HepG2 (cell line): ENCODE data around the gene OGFR. TPM values are rescaled to one million over a fixed set of nuclear protein-coding genes. Genes with fewer than 3 reads are reported as not detected.
A peak's percentile ranks its signal among the peaks of the same experiment; 100 is the strongest.

Experiments
- ARID4A ChIP-seq: sonication (generic); formaldehyde crosslinking; IDR thresholded peaks from 2 replicates; pipeline ENCODE4 v1.5.0; 2020; ENCODE audit warnings: mild to moderate bottlenecking, missing genetic modification reagents, borderline replicate concordance
- ATF4 ChIP-seq, 2 experiments: fragments of 450-650 bp in 1 of 2; sonication (generic) in 1 of 2; formaldehyde crosslinking; IDR thresholded peaks; 2 replicates each; pipeline versions ENCODE4 v1.5.0 to v1.8.0; 2020 to 2022; ENCODE audit warnings: mild to moderate bottlenecking in 1 of 2, missing genetic modification reagents in 1 of 2
- CREBL2 ChIP-seq: sonication (generic); formaldehyde crosslinking; IDR thresholded peaks from 2 replicates; pipeline ENCODE4 v1.8.1; 2023; ENCODE audit warnings: missing genetic modification reagents, mild to moderate bottlenecking, borderline replicate concordance
- FLYWCH1 ChIP-seq: sonication (generic); formaldehyde crosslinking; IDR thresholded peaks from 2 replicates; pipeline ENCODE4 v1.8.1; 2023; ENCODE audit warnings: mild to moderate bottlenecking, missing genetic modification reagents
- FOXO4 ChIP-seq: sonication (generic); formaldehyde crosslinking; conservative IDR thresholded peaks from 2 replicates; pipeline ENCODE4 v1.8.1; 2023; ENCODE audit warnings: missing genetic modification reagents
- FOXP1 ChIP-seq, 2 experiments: fragments of 450-650 bp in 1 of 2; IDR thresholded peaks; 2 replicates each; pipeline ENCODE4 v1.6.1; 2017 to 2018; ENCODE audit warnings: antibody characterized with exemption in 1 of 2
- GATA4 ChIP-seq: sonication (generic); IDR thresholded peaks from 2 replicates; pipeline ENCODE4 v1.6.1; 2016; ENCODE audit warnings: antibody characterized with exemption, low read depth, borderline replicate concordance
- HES4 ChIP-seq: sonication (generic); formaldehyde crosslinking; IDR thresholded peaks from 2 replicates; pipeline ENCODE4 v1.9.0; 2021; ENCODE audit warnings: mild to moderate bottlenecking, missing genetic modification reagents, borderline replicate concordance
- HOXA5 ChIP-seq: sonication (generic); formaldehyde crosslinking; IDR thresholded peaks from 2 replicates; pipeline ENCODE4 v1.4.0; 2020; ENCODE audit warnings: missing genetic modification reagents
- KAT2B ChIP-seq: fragments of 150-350 bp; IDR thresholded peaks from 2 replicates; pipeline ENCODE4 v1.6.1; 2014; ENCODE audit warnings: low read depth, low read length, borderline replicate concordance
- MAFF ChIP-seq: IDR thresholded peaks from 2 replicates; pipeline ENCODE4 v1.6.1; 2011; ENCODE audit warnings: low read depth, low read length, improper control_type of control experiment
- MLX ChIP-seq: IDR thresholded peaks from 2 replicates; pipeline ENCODE4 v1.6.1; 2016
- PHF20 ChIP-seq: sonication (generic); formaldehyde crosslinking; IDR thresholded peaks from 2 replicates; pipeline ENCODE4 v1.5.0; 2020; ENCODE audit warnings: mild to moderate bottlenecking, missing genetic modification reagents
- RBM39 ChIP-seq: fragments of 200-400 bp; formaldehyde crosslinking; IDR thresholded peaks from one replicate; pipeline ENCODE4 v1.6.1; 2018; ENCODE audit warnings: antibody characterized with exemption, mild to moderate bottlenecking, low read depth, low read length; ENCODE audit not compliant: poor library complexity, severe bottlenecking
- TBP ChIP-seq: sonication (generic); formaldehyde crosslinking; IDR thresholded peaks from 2 replicates; pipeline ENCODE4 v1.5.0; 2020; ENCODE audit warnings: missing genetic modification reagents
- TOPORS ChIP-seq: sonication (generic); formaldehyde crosslinking; IDR thresholded peaks from 2 replicates; pipeline ENCODE4 v1.8.0; 2023; ENCODE audit warnings: mild to moderate bottlenecking, missing genetic modification reagents
- TRIM24 ChIP-seq: sonication (generic); formaldehyde crosslinking; IDR thresholded peaks from 2 replicates; pipeline ENCODE4 v1.8.0; 2022; ENCODE audit warnings: mild to moderate bottlenecking, missing genetic modification reagents
- ZKSCAN1 ChIP-seq: fragments of 150-350 bp; IDR thresholded peaks from 2 replicates; pipeline ENCODE4 v1.6.1; 2014; ENCODE audit warnings: low read length
- ZNF17 ChIP-seq: sonication (generic); formaldehyde crosslinking; IDR thresholded peaks from 2 replicates; pipeline ENCODE4 v1.5.0; 2020; ENCODE audit warnings: mild to moderate bottlenecking, missing genetic modification reagents
- ZNF260 ChIP-seq: sonication (generic); formaldehyde crosslinking; IDR thresholded peaks from 2 replicates; pipeline ENCODE4 v1.4.0; 2020; ENCODE audit warnings: missing genetic modification reagents, low read depth, mild to moderate bottlenecking, borderline replicate concordance
- ZNF441 ChIP-seq: sonication (generic); formaldehyde crosslinking; IDR thresholded peaks from 2 replicates; pipeline ENCODE4 v1.7.0; 2021; ENCODE audit warnings: missing genetic modification reagents, borderline replicate concordance
- ZNF792 ChIP-seq: IDR thresholded peaks from 2 replicates; pipeline ENCODE4 v1.6.1; 2016
- polyA plus RNA-seq, 8 experiments: library from polyadenylated mRNA; depleted of rRNA in 3 of 8; stranded (reverse) in 7 of 8; unstranded in 1 of 8; fragments of >200 nt; fragmentation: Illumina TruSeq in 4 of 8; extraction: Trizol in 4 of 8; gene quantifications; 2 replicates each; pipeline versions ENCODE4 v1.2.1 to v1.2.3, GENCODE V29; 2011 to 2016; ENCODE audit warnings: low read depth in 4 of 8, missing spikeins in 1 of 8, mixed read lengths in 1 of 8; ENCODE audit not compliant: insufficient read depth in 1 of 8
- total RNA-seq, 5 experiments: library from RNA; depleted of rRNA; stranded (reverse); fragments of >200 nt; fragmentation: Illumina TruSeq; extraction: Trizol; gene quantifications; 2 replicates each; pipeline ENCODE4 v1.2.3, GENCODE V29; 2016; ENCODE audit warnings: low read depth in 1 of 5

Gene OGFR
- total and polyA plus RNA-seq, 2 of the 13 experiments (the other 11 are each of a cell fraction or from before 2014, with no cell fraction given): 47.7 to 81.8 TPM

- no peak for TF ChIP-seq FOXO4
- peak; percentile 87; the same call in 1 of the 2 replicates for TF ChIP-seq ZNF441 (CRISPR knock-in tag)
- TF ChIP-seq GATA4: no peak
- TF ChIP-seq ZKSCAN1: no peak
- TF ChIP-seq ZNF260 (CRISPR knock-in tag): no peak
- no peak for TF ChIP-seq TRIM24 (CRISPR knock-in tag)
- TF ChIP-seq ATF4 (CRISPR knock-in tag; IDR thresholded peaks at IDR 0.05): 0 out of 4 replicates have a peak, but pooled peaks of 1 of the 2 experiments have one; percentile 7
- TF ChIP-seq HOXA5: peak; percentile 75
- peak; percentile 97 for TF ChIP-seq CREBL2
- no peak for TF ChIP-seq FLYWCH1 (CRISPR knock-in tag)
- TF ChIP-seq ZNF792 (CRISPR knock-in tag): peak; percentile 96
- no peak for TF ChIP-seq MAFF
- no peak for TF ChIP-seq FOXP1 (IDR thresholded peaks at IDR 0.05)
- TF ChIP-seq FOXP1 (CRISPR knock-in tag; IDR thresholded peaks at IDR 0.05): peak; percentile 54
- peak; percentile 90 for TF ChIP-seq MLX (CRISPR knock-in tag)
- peak; percentile 70 for TF ChIP-seq RBM39
- TF ChIP-seq HES4 (CRISPR knock-in tag): peak; percentile 92
- no peak for TF ChIP-seq KAT2B
- TF ChIP-seq TOPORS: peak; percentile 75
- peak; percentile 91 for TF ChIP-seq ARID4A (CRISPR knock-in tag)
- peak; percentile 46; the same call in 1 of the 2 replicates for TF ChIP-seq PHF20 (CRISPR knock-in tag)
- TF ChIP-seq TBP (CRISPR knock-in tag): peak; percentile 61; the same call in 1 of the 2 replicates
- no peak for TF ChIP-seq ZNF17 (CRISPR knock-in tag)
These were observed 57.2 kb downstream of the OGFR start, which contains the start of gene TCFL5 (continued) for GRCh38 chr20:62861726-62862336.
